H1 (cell line): ENCODE results near the gene IFI27L1.

ENCODE experiments used
- CTBP2 ChIP-seq: IDR thresholded peaks from 2 replicates; pipeline ENCODE4 v1.7.0; 2011; ENCODE audit warnings: borderline replicate concordance, mild to moderate bottlenecking, moderate library complexity, mixed read lengths, low read length; ENCODE audit not compliant: insufficient read depth, insufficient read length
- EP300 ChIP-seq, 2 experiments: IDR thresholded peaks; 1 replicate in 1 of 2; 2 replicates in 1 of 2; pipeline ENCODE4 v1.6.1; 2011 to 2012; ENCODE audit warnings: low read depth in 2 of 2, low read length in 2 of 2, mild to moderate bottlenecking in 2 of 2, borderline replicate concordance in 1 of 2, inconsistent platforms in 1 of 2, moderate library complexity in 1 of 2
- POLR2A ChIP-seq, 2 experiments: IDR thresholded peaks; 1 replicate in 1 of 2; 2 replicates in 1 of 2; pipeline ENCODE4 v1.6.1; 2011; ENCODE audit warnings: low read depth in 2 of 2, low read length in 2 of 2, mild to moderate bottlenecking in 2 of 2; ENCODE audit errors: control extremely low read depth in 1 of 2
- POLR2AphosphoS5 ChIP-seq: IDR thresholded peaks from 2 replicates; pipeline ENCODE4 v1.6.1; 2011; ENCODE audit warnings: low read depth, low read length
- RFX5 ChIP-seq: IDR thresholded peaks from 2 replicates; pipeline ENCODE4 v1.6.1; 2011; ENCODE audit warnings: low read depth, low read length, improper control_type of control experiment, borderline replicate concordance
- TF ChIP-seq, protein P1 (sequence below), 3 experiments: IDR thresholded peaks; 1 replicate in 2 of 3; 2 replicates in 1 of 3; pipeline versions ENCODE4 v1.5.1 to v1.6.1; 2011; ENCODE audit warnings: low read length in 3 of 3, mild to moderate bottlenecking in 3 of 3, inconsistent platforms in 2 of 3, low read depth in 1 of 3, moderate library complexity in 1 of 3; ENCODE audit not compliant: insufficient read depth in 1 of 3; ENCODE audit errors: control extremely low read depth in 1 of 3
- TF ChIP-seq, protein P2 (sequence below): IDR thresholded peaks from 2 replicates; pipeline ENCODE4 v1.6.1; 2012; ENCODE audit warnings: inconsistent platforms

- TF ChIP-seq, protein P1, sequence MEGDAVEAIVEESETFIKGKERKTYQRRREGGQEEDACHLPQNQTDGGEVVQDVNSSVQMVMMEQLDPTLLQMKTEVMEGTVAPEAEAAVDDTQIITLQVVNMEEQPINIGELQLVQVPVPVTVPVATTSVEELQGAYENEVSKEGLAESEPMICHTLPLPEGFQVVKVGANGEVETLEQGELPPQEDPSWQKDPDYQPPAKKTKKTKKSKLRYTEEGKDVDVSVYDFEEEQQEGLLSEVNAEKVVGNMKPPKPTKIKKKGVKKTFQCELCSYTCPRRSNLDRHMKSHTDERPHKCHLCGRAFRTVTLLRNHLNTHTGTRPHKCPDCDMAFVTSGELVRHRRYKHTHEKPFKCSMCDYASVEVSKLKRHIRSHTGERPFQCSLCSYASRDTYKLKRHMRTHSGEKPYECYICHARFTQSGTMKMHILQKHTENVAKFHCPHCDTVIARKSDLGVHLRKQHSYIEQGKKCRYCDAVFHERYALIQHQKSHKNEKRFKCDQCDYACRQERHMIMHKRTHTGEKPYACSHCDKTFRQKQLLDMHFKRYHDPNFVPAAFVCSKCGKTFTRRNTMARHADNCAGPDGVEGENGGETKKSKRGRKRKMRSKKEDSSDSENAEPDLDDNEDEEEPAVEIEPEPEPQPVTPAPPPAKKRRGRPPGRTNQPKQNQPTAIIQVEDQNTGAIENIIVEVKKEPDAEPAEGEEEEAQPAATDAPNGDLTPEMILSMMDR (IDR thresholded peaks at IDR 0.05; ENCODE audit: control extremely low read depth in 1 of 3, insufficient read depth in 1 of 3, low read depth in 1 of 3, low read length in 3 of 3) = no peak
- TF ChIP-seq RFX5 (no peak), CTBP2 (no peak), POLR2AphosphoS5 (no peak), EP300 (IDR thresholded peaks at IDR 0.05; ENCODE audit: borderline replicate concordance in 1 of 2, low read depth in 2 of 2, low read length in 2 of 2) (no peak), POLR2A (IDR thresholded peaks at IDR 0.05; ENCODE audit: control extremely low read depth in 1 of 2, low read depth in 2 of 2, low read length in 2 of 2) (no peak)
- TF ChIP-seq, protein P2, sequence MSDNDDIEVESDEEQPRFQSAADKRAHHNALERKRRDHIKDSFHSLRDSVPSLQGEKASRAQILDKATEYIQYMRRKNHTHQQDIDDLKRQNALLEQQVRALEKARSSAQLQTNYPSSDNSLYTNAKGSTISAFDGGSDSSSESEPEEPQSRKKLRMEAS = no peak
Measured at GRCh38 chr14:94087891-94088290, 6.8 kb downstream of the IFI27L1 start.
